NCI-H526 treated with DMSO at 0.1 percent for 48 hours (cell line): ENCODE measurements around the gene BFAR.
"Not testable (repeated sequence)": the region's sequence is repeated elsewhere in the genome, so short reads cannot be mapped to it uniquely, and the experiment has no call there.

Source experiments
- DNase-seq: peaks from one replicate; lab custom pipeline; 2025; lab: John Stamatoyannopoulos, UW

The BFAR gene

DNA sequence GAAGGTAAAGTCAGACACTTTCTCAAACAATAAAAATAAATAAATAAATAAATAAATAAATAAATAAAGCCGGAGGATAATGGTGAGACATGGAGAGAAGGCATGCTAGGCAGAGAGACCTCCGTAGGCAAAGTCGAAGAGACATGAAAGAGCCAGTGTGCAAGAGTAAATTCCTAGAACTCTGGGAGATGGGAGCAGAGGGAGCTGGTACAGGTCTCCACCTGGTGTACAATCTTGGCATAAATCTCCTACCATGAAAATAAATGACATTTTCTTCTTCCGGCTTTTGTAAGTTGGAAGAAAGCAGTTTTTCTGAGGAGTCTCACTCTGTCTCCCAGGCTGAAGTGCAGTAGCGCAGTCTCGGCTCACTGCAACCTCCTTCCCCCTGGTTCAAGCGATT lies 69.1 kb downstream of the BFAR start:
- not testable (repeated sequence) for DNase-seq

- not testable (repeated sequence) for DNase-seq
Observed at GRCh38 chr16:14702672-14703071, 69.9 kb downstream of the BFAR start.

- DNase-seq = not testable (repeated sequence)
Observed at GRCh38 chr16:14703156-14704011, 70.6 kb downstream of the BFAR start, which contains the start of gene NPIPA3. NPIPA3 (plus strand) TSS chr16:14703411; CDS start chr16:14708944, 5,533 bp downstream.
